ENCODE results near the gene MT1X.

- TF ChIP-seq POLR2AphosphoS5 (IDR thresholded peaks at IDR 0.05; ENCODE audit: insufficient read depth in 1 of 2, low read depth in 1 of 2) (peak in 1 of 2 donors; percentile 57), CTCF (IDR thresholded peaks at IDR 0.05) (no peak), POLR2A (IDR thresholded peaks at IDR 0.05) (no peak)
These were observed 24.5 kb upstream of the MT1X start, which contains the start of gene MT1F for GRCh38 chr16:56657555-56658326.
